ENCODE results near the gene MPL. TPM values are rescaled to one million over a fixed set of nuclear protein-coding genes. Genes with fewer than 3 reads are reported as not detected.

The MPL gene
- total and polyA plus RNA-seq, 2 of the 13 experiments (the other 11 are each of a cell fraction or from before 2014, with no cell fraction given): not detected

GRCh38 chr1:43358746-43359693, 21.4 kb downstream of the MPL start, which contains the start of gene CDC20 (continued):
- TF ChIP-seq BCLAF1 (IDR thresholded peaks at IDR 0.05) (no peak), NKX3-1 (CRISPR knock-in tag; IDR thresholded peaks at IDR 0.05) (no peak; the same call in none of the 2 replicates), GMEB2 (CRISPR knock-in tag; IDR thresholded peaks at IDR 0.05; ENCODE audit: low read depth) (no peak), ZNF629 (CRISPR knock-in tag; conservative IDR thresholded peaks at IDR 0.05) (no peak), MIER2 (CRISPR knock-in tag; IDR thresholded peaks at IDR 0.05) (no peak), PRDM10 (CRISPR knock-in tag; IDR thresholded peaks at IDR 0.05; ENCODE audit: low read depth) (no peak), ZNF660 (CRISPR knock-in tag; IDR thresholded peaks at IDR 0.05; ENCODE audit: borderline replicate concordance, low read depth) (no peak), ATF1 (CRISPR knock-in tag; IDR thresholded peaks at IDR 0.05) (no peak), TCF7L2 (IDR thresholded peaks at IDR 0.05; ENCODE audit: low read depth, low read length) (no peak), HOXA5 (CRISPR knock-in tag; IDR thresholded peaks at IDR 0.05) (no peak; the same call in 1 of the 2 replicates), FUBP1 (CRISPR knock-in tag; IDR thresholded peaks at IDR 0.05; ENCODE audit: borderline replicate concordance) (no peak), ZFAT (CRISPR knock-in tag; conservative IDR thresholded peaks at IDR 0.05) (no peak), RFXANK (CRISPR knock-in tag; IDR thresholded peaks at IDR 0.05) (no peak), MYC (CRISPR knock-in tag; IDR thresholded peaks at IDR 0.05; ENCODE audit: borderline replicate concordance) (peak; percentile 58), ZFP36 (IDR thresholded peaks at IDR 0.05; ENCODE audit: borderline replicate concordance, low read depth, low read length, partially characterized antibody) (no peak), HDAC2 (CRISPR knock-in tag; IDR thresholded peaks at IDR 0.05) (peak; percentile 79), ATM (IDR thresholded peaks at IDR 0.05; ENCODE audit: borderline replicate concordance) (no peak), ZNF720 (CRISPR knock-in tag; IDR thresholded peaks at IDR 0.05) (no peak), REXO4 (CRISPR knock-in tag; IDR thresholded peaks at IDR 0.05; ENCODE audit: borderline replicate concordance) (0 out of 2 replicates have a peak, but pooled peaks have one; percentile 16)

Measured in HepG2 (cell line).